Motor neuron (in vitro differentiated cells): ENCODE results near the gene IFT122. TPM values are rescaled to one million over a fixed set of nuclear protein-coding genes. Genes with fewer than 3 reads are reported as not detected.
A peak's percentile ranks its signal among the peaks of the same experiment; 100 is the strongest.
"Not testable (repeated sequence)": the region's sequence is repeated elsewhere in the genome, so short reads cannot be mapped to it uniquely, and the experiment has no call there.

Experiments
- ATAC-seq, 8 experiments: fragments of 200-7000 bp; cut with Tn5 transposase; replicated peaks in 6 of 8; 2 replicates each; pipeline ENCODE4 v1.8.0; 2021; ENCODE audit warnings: mild to moderate bottlenecking in 8 of 8, moderate library complexity in 8 of 8
- H3K27ac ChIP-seq, 2 donors: fragments of 250-450 bp; sonication (Bioruptor Pico); 2 replicates each; pipeline ENCODE4 v1.9.0; 2021; ENCODE audit warnings: antibody characterized with exemption in 2 of 2, mild to moderate bottlenecking in 2 of 2, moderate library complexity in 1 of 2
- H3K4me1 ChIP-seq, 2 donors: fragments of 250-450 bp; sonication (Bioruptor Pico); replicated peaks in 1 of 2; 2 replicates each; pipeline ENCODE4 v1.6.1; 2021; ENCODE audit warnings: antibody characterized with exemption in 2 of 2, mild to moderate bottlenecking in 2 of 2, moderate library complexity in 1 of 2
- H3K4me3 ChIP-seq, 5 donors: fragments of 250-450 bp; sonication (Bioruptor Pico); 2 replicates each; pipeline ENCODE4 v1.9.0; 2021; ENCODE audit warnings: antibody characterized with exemption in 5 of 5, mild to moderate bottlenecking in 5 of 5, moderate library complexity in 4 of 5
- WGBS, 10 experiments: fragments of 450-650 bp; shearing (Covaris generic); methylation state at CpG; one replicate each; pipeline ENCODE4 v1.0.0; 2022; 5-methylcytosine and 5-hydroxymethylcytosine counted together
- in situ Hi-C, 9 experiments: fragments of 400-800 bp; cut with MboI; loops; one replicate each; pipeline ENCODE4 v1.15.0; 2021; ENCODE audit warnings: low sequenced_read_pairs in 9 of 9, low pct_unique_long_range_greater_than_20kb in 2 of 9; ENCODE audit not compliant: unreplicated experiment in 9 of 9
- total RNA-seq, 8 experiments: library from RNA; unstranded; fragments of 300-600 nt; gene quantifications; 2 replicates each; pipeline versions ENCODE4 v1.2.3 to v1.2.4, GENCODE V29; 2022

IFT122 gene
- total RNA-seq, 8 experiments from 2014 or later, result 8.4 to 34.5 (median 24.8) TPM

DNA sequence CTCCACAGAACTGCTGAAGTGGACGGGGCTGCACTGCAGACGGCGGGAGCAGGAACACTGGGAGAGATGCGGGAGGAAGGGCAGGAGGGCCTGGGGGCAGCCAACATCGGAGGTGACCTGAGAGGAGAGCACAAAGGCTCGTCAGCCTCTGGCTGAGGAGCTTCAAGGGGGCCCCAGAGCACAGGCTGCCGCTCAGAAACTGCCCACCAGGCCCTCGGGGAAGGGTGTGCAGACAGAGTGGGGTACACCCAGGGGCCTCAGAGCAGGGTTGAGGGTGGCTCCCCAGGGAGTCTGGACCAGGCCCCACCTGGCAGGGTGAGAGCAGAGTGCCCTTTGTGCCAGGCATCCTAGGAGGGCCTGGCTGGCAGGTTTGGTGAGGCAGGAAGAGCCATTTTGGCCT, 73.7 kb downstream of the IFT122 start:
- in situ Hi-C loops, result no loop called here
- H3K4me3 ChIP-seq, result no peak overlapping the region
- no peak for ATAC-seq
- H3K27ac ChIP-seq, result no peak overlapping the region
- 66 to 100% methylated on average over 1 to 3 of the region's 8 CpGs; no CpG with 5 or more reads in 8 of the 10 experiments for WGBS, 10 experiments
- H3K4me1 ChIP-seq, result no peaks in the 10 kb centered on the region

DNA sequence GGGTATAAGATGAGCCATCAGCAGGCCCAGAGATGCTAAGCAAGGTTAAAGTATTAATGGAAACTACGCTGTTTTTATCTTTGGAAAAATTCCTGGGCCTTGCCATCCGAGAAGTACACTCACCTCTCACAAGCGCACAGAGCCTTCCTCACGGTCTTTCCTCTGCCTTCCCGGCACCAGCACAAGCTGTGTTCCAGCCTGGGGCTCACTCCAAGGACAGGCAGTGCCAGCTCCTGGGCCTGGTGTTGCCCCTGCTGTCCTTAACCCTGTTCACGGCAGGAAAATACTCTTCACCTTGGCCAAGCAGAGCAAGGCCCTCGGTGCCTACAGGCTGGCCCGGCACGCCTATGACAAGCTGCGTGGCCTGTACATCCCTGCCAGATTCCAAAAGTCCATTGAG, 74.1 kb downstream of the IFT122 start:
- H3K4me1 ChIP-seq, result no peaks in the 10 kb centered on the region
- in situ Hi-C loops, result no loop called here
- WGBS, 10 experiments, result 93 to 96% methylated on average over 3 to 4 of the region's 10 CpGs; no CpG with 5 or more reads in 8 of the 10 experiments
- no peak overlapping the region for H3K4me3 ChIP-seq
- ATAC-seq, result no peak
- H3K27ac ChIP-seq, result no peak overlapping the region

DNA sequence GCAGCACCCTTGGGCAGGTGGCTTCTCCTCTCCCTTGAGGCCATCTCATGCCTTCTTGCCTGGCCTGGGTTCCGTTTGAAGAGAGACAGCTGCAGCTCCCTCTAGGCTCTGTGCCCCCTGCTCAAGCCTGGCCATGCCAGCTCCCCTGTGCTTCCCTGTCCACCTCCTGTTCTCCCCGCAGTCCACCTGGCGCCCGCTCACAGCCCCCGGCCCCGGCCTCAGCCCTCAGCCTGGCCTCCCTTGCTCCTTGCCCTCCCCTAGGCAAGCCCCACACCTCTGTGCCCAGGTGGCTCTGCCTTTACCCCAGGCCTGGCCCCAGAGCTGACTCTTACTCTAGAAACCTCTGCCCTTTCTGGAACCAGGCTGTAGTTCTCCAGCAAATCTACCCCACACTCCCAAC, 74.5 kb downstream of the IFT122 start:
- no CpG with 5 or more reads among the region's 6 CpGs for WGBS, 10 experiments
- Histone ChIP-seq H3K4me3 (no peak overlapping the region), H3K27ac (no peak overlapping the region), H3K4me1 (no peaks in the 10 kb centered on the region)
- ATAC-seq, result no peak
- in situ Hi-C loops, result no loop called here

DNA sequence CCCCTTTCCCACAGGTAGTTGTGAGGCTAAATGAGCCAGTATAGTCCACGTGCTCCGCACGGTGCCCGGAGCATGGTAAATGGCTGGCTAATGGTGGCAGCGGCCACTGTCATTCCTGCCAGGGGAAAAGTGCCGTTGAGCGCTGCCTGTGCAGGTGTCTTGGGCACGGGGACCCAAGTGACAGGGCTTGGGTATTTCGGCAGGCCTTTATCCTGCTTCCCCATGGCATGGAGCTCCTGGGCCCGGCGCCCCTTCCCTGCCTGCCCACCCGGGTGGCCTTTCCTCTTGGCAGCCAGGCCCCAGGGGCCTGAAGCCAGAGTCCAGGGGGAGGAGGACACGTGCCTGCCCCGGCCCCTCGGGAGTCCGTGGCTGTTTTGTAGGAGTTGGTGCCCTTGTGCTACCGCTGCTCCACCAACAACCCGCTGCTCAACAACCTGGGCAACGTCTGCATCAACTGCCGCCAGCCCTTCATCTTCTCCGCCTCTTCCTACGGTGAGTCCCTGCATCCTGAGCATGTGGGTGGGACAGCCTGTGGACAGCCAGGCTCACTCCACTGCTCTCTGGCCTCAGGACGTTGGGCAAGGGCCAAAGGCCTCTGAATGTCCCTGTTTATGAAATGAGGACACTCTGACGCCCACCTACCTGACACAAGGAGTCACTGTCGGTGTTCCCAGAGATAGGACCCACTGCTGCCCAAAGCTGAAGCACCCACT, 75.2 kb downstream of the IFT122 start:
- H3K27ac ChIP-seq, in situ Hi-C loops, H3K4me3 ChIP-seq, H3K4me1 ChIP-seq: not testable (repeated sequence)
- ATAC-seq, result peak in 1 of 8 experiments; percentile 15
- 90 to 100% (median 95%) methylated on average over 2 to 7 of the region's 25 CpGs; no CpG with 5 or more reads in 5 of the 10 experiments for WGBS, 10 experiments

DNA sequence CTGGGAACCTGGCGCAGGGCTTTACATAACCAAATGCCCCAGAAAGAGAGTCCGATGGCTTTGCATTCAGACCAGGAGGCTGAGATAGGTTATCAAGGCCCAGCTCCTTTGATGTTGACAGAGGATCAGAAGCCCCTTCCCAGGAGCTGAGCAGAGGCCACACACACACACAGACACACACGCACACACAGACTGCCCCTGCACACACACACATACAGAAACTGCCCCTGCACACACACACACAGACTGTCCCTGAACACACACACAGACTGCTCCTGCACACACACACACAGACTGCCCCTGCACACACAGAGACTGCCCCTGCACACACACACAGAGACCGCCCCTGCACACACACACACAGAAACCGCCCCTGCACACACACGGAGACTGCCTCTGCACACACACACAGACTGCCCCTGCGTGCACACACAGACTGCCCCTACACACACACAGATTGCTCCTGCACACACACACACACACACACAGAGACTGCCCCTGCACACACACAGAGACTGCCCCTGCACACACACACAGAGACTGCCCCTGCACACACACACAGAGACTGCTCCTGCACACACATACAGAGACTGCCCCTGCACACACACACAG, 75.9 kb downstream of the IFT122 start:
- H3K4me1 ChIP-seq, H3K4me3 ChIP-seq, in situ Hi-C loops, H3K27ac ChIP-seq: not testable (repeated sequence)
- ATAC-seq, result peak in 1 of 8 experiments; percentile 14
- WGBS, 10 experiments, result 81 to 100% methylated on average over 2 to 4 of the region's 7 CpGs; no CpG with 5 or more reads in 8 of the 10 experiments

DNA sequence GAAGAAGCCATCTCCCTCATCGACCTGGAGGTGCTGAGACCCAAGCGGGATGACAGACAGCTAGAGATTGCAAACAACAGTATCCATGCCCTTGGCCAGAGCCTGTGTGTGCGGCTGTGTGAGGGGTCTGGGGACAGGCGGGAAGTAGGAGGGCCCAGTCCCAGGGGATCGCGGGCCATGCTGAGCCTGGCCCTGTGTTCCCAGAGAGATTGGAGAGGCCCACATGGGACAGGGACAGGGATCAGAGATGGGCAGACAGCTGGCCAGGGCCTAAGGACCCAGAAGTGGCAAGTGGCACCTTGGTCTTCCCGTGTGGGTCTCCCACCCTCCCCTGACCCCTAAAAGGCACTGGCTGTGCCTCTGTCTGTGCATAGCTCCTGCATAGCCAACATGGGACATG, 77.5 kb downstream of the IFT122 start:
- in situ Hi-C loops, result no loop called here
- H3K27ac ChIP-seq, result no peak overlapping the region
- H3K4me3 ChIP-seq, result no peak overlapping the region
- 80% methylated on average over 2 of the region's 7 CpGs; no CpG with 5 or more reads in 9 of the 10 experiments for WGBS, 10 experiments
- ATAC-seq, result no peak
- H3K4me1 ChIP-seq, result peaks cover 21 to 24% of the 10 kb centered on the region in 2 donors

DNA sequence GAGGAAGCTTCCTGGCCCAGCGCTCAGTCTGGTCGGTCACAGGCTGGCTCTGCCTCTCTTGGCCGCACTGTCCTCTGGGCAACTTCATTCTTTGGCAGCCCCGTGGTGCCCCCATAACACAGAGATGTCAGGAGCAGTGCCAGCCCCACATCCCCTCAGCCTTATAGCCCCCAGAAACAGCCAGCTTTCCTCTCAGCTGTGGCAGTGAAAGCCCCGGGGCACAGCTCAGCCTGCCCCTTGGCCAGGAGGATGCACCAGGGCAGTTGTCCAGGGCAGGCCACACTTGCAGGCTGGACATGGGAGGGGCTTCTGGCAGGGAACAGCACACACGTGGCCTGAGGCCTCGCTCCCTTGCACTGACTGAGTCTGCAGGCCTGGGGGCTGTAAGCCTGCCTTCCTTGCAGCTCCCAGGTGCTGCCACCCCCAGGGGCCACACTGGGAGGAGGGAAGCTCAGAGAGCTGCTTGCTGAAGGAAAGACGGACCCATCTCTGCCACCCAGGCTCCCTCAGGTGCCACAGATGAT, 78.1 kb downstream of the IFT122 start:
- Histone ChIP-seq H3K27ac (no peak overlapping the region), H3K4me1 (peaks cover 21 to 24% of the 10 kb centered on the region in 2 donors), H3K4me3 (no peak overlapping the region)
- peak in 2 of 8 experiments; percentile 51 to 65 for ATAC-seq
- in situ Hi-C loops, result no loop called here
- 0 to 68% (median 67%) methylated on average over 1 to 4 of the region's 8 CpGs; no CpG with 5 or more reads in 7 of the 10 experiments for WGBS, 10 experiments

DNA sequence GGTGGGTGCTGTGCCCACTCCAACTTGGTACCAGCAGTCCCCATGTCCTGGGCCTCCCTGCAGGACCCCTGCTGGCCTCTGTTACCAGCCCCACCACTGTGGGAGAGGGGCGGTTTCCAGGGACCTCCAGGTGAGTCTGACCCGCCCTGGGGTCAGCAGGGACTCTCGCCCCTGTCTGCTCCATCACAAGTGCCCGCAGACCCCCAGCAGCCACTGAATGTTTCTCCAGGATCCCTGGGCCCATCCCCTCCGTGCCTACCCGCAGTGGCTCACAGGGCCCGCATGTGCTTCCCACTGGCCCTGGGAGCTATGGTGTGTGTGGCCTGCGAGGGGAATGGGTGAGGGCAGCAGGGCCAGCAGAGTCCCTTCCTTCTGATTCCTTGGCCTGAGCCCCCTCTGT, 78.6 kb downstream of the IFT122 start:
- Histone ChIP-seq H3K4me1 (peaks cover 21 to 24% of the 10 kb centered on the region in 2 donors), H3K27ac (no peak overlapping the region), H3K4me3 (no peak overlapping the region)
- ATAC-seq, result no peak
- WGBS, 10 experiments, result 100% methylated on average over 3 to 5 of the region's 8 CpGs; no CpG with 5 or more reads in 8 of the 10 experiments
- in situ Hi-C loops, result no loop called here

DNA sequence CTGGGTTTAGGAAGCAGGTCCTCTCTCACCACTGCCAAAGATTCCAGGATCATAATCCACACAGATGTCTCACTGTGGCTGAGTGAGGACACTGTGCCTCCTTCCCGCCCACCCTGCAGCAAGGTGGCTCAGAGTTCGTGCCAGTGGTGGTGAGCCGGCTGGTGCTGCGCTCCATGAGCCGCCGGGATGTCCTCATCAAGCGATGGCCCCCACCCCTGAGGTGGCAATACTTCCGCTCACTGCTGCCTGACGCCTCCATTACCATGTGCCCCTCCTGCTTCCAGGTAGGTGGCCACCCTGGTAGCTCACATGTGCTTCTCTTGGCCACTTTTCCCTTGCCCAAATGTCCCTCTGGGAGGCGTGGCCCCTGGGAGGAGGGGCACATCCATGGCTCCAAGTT, 79.4 kb downstream of the IFT122 start:
- WGBS, 10 experiments, result 40 to 80% (median 79%) methylated on average over 1 to 2 of the region's 10 CpGs; no CpG with 5 or more reads in 7 of the 10 experiments
- Histone ChIP-seq H3K4me3 (no peak overlapping the region), H3K4me1 (peaks cover 21 to 24% of the 10 kb centered on the region in 2 donors), H3K27ac (no peak overlapping the region)
- ATAC-seq, result no peak
- in situ Hi-C loops, result no loop called here

DNA sequence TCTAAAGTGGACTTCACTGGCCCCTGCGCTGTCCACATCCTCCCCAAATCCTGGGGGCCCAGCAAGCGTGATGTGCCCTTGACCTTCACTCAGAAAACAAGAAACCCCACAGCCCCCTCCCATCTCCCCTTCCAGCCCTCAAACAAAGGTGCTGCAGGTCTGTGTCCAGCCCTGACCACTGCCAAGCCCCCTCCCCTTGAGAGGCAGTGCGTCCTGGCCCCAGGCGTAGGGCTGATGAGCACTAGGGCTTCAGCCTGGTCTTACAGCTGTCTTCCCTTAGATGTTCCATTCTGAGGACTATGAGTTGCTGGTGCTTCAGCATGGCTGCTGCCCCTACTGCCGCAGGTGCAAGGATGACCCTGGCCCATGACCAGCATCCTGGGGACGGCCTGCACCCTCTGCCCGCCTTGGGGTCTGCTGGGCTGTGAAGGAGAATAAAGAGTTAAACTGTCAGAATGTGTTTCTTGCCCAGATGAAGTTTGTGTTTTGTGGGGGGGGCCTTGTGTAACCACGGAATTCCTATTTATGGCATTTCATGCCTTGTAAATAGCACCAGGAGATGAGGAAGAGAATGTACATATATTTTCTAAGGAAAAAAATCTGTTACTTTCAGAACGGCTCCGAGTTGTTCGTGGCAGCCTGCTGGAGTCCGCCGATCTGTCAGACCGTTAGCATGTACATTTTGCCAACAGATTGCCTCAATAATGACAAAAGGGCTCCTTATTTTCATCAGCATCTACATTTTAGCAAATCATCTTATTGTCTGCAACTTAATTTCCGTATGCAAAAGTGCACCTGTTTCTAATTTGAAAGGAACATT, 80.1 kb downstream of the IFT122 start:
- Histone ChIP-seq H3K4me3 (no peak overlapping the region), H3K4me1 (peaks cover 21 to 24% of the 10 kb centered on the region in 2 donors), H3K27ac (no peak overlapping the region)
- in situ Hi-C loops, result no loop called here
- peak in 1 of 8 experiments; percentile 54 for ATAC-seq
- WGBS, 10 experiments, result 1 to 100% (median 69%) methylated on average over 1 to 10 of the region's 15 CpGs

DNA sequence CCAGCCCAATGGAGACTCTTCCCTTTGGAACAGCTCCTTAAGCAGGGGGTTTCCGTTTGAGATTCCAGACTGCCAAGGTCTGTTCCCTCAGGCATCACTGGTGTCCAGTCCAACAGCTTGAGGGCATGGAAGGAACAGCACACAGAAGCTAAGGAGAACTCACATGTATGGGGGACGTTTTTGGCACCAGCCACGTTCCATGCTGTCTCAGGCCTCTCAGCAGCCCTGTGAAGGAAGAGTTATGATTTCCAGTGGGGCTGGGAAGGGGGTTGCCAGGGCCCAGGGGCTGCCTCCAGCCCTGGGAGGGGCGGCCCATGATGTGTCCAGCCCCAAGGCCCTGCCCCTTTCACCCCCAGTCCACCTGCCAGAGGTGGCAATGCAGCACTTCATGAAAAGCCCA, 80.9 kb downstream of the IFT122 start:
- peaks cover 21 to 24% of the 10 kb centered on the region in 2 donors for H3K4me1 ChIP-seq
- WGBS, 10 experiments, result 67% methylated on average over 1 of the region's 4 CpGs; no CpG with 5 or more reads in 9 of the 10 experiments
- H3K27ac ChIP-seq, result peak overlapping the region in 1 of 2 donors; percentile 37
- peak in 3 of 8 experiments; percentile 2 to 52 (median 6) for ATAC-seq
- no peak overlapping the region for H3K4me3 ChIP-seq
- in situ Hi-C loops, result no loop called here

DNA sequence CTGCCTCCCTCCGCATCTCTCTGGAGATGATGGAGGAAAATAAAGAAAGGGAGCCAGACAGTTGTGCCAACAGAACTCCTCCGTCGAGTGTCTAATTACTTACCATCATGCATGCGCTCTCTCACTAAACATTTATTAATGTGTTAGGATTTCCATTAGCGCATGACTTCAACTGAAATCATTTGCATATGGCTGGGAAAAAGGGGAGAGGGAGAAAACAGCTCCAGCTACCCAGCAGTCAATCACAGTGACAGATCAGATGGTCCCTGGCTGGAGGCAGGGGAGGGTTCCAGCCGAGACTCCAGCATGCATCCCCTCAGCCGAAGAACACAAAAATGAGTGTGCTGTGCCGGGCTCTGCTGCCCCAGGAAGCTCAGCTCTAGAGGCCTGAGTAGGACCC, 81.6 kb downstream of the IFT122 start:
- 0 to 60% (median 16%) methylated on average over 1 to 3 of the region's 8 CpGs; no CpG with 5 or more reads in 6 of the 10 experiments for WGBS, 10 experiments
- in situ Hi-C loops, result no loop called here
- peak in 6 of 8 experiments; percentile 34 to 94 (median 94) for ATAC-seq
- Histone ChIP-seq H3K4me1 (peaks cover 21 to 24% of the 10 kb centered on the region in 2 donors), H3K27ac (peak overlapping the region in 1 of 2 donors; percentile 37), H3K4me3 (no peak overlapping the region)

DNA sequence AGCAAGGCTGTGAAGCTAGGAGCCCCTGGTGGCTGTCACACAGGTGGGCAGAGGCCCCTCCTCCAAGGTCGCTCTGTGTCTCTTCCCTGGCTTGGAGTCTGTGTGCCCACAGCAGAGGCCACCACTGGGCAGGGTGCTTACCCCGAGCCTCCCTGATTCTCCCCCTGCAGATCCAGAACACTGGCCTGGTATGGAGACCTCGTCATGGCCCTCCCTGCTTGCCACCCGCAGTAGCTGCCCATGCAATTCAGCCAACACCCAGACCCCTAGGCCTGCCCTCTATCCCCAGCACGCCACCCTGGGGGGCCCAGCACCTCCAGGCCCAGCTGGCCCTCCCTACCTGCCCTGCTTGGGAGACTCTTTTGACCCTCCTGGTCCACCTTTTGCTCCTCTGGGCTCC, 82.9 kb downstream of the IFT122 start:
- no peak for ATAC-seq
- WGBS, 10 experiments, result no CpG with 5 or more reads among the region's 5 CpGs

More for the DNA sequence above, 82.9 kb downstream of the IFT122 start:
- Histone ChIP-seq H3K27ac (no peak overlapping the region), H3K4me1 (peaks cover 21 to 24% of the 10 kb centered on the region in 2 donors), H3K4me3 (no peak overlapping the region)
- in situ Hi-C loops, result no loop called here
